ENCODE results near the gene NR2E1.

The NR2E1 gene

GRCh38 chr6:108222504-108222903 lies 56.7 kb downstream of the NR2E1 start:
- DNase-seq: no peak

- DNase-seq: no peak
Measured at GRCh38 chr6:108227290-108227689, 61.5 kb downstream of the NR2E1 start.

- no peak for DNase-seq
Measured at GRCh38 chr6:108228416-108228815, 62.6 kb downstream of the NR2E1 start.

- no peak for DNase-seq
Measured at GRCh38 chr6:108235127-108235526, 69.3 kb downstream of the NR2E1 start.

GRCh38 chr6:108236791-108237190 lies 71.0 kb downstream of the NR2E1 start:
- DNase-seq: no peak

GRCh38 chr6:108238322-108238721 lies 72.5 kb downstream of the NR2E1 start:
- no peak for DNase-seq

Measured in activated CD4-positive, CD25-positive, alpha-beta regulatory T cell treated with anti-CD3 and anti-CD28 coated beads, Interleukin-2, amount 50 U/mL, for 72 hours (primary cell).